C4-2B (cell line): ENCODE measurements around the gene CUX1.
"Not testable (repeated sequence)": the region's sequence is repeated elsewhere in the genome, so short reads cannot be mapped to it uniquely, and the experiment has no call there.

ENCODE experiments used
- ZFX ChIP-seq: fragments of 450-650 bp; IDR thresholded peaks from 2 replicates; pipeline ENCODE4 v1.6.1; 2017
- TF ChIP-seq, protein P1 (sequence below): fragments of 450-650 bp; conservative IDR thresholded peaks from 2 replicates; pipeline ENCODE4 v1.5.1; 2017; ENCODE audit warnings: mild to moderate bottlenecking

DNA sequence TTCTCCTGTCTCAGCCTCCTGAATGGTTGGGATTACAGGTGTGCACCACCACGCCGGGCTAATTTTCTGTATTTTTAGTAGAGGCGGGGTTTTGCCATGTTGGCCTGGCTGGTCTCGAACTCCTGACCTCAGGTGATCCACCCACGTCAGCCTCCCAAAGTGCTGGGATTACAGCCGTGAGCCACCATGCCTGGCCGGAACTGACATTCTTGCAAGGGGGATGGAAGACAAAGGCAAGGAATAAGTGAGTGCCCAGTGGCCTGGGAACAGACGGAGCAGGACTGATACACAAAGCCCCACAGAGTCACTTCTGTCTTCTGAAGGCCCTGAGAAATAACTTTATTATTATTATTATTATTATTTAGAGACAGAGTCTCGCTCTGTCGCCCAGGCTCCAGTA is 14.0 kb downstream of the CUX1 start:
- TF ChIP-seq, protein P1, sequence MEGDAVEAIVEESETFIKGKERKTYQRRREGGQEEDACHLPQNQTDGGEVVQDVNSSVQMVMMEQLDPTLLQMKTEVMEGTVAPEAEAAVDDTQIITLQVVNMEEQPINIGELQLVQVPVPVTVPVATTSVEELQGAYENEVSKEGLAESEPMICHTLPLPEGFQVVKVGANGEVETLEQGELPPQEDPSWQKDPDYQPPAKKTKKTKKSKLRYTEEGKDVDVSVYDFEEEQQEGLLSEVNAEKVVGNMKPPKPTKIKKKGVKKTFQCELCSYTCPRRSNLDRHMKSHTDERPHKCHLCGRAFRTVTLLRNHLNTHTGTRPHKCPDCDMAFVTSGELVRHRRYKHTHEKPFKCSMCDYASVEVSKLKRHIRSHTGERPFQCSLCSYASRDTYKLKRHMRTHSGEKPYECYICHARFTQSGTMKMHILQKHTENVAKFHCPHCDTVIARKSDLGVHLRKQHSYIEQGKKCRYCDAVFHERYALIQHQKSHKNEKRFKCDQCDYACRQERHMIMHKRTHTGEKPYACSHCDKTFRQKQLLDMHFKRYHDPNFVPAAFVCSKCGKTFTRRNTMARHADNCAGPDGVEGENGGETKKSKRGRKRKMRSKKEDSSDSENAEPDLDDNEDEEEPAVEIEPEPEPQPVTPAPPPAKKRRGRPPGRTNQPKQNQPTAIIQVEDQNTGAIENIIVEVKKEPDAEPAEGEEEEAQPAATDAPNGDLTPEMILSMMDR: not testable (repeated sequence)
- TF ChIP-seq ZFX: not testable (repeated sequence)
